Loucy (cell line): Measurements from ENCODE around the gene JKAMP.

Source experiments
- CTCF ChIP-seq: fragments of 200-600 bp; sonication (generic); conservative IDR thresholded peaks from 2 replicates; pipeline ENCODE4 v1.5.1; 2014; ENCODE audit warnings: mild to moderate bottlenecking, antibody characterized with exemption, low read length
- EZH2phosphoT487 ChIP-seq: fragments of 200-600 bp; IDR thresholded peaks from 2 replicates; pipeline ENCODE4 v1.6.1; 2018; ENCODE audit warnings: antibody characterized with exemption, mild to moderate bottlenecking, moderate library complexity, borderline replicate concordance

- no peak for TF ChIP-seq CTCF
- no peak for TF ChIP-seq EZH2phosphoT487
Observed at GRCh38 chr14:59454139-59454538, 30.2 kb upstream of the JKAMP start.
